Choroid plexus epithelial cell (primary cell): ENCODE data around the gene SIM1.

Source experiments
- DNase-seq: peaks from one replicate; pipeline ENCODE4 v3.0.0-alpha.2; 2010; ENCODE audit warnings: low read depth
- H3K4me3 ChIP-seq: 2 replicates; pipeline ENCODE4 v1.5.1; 2011; ENCODE audit warnings: low read depth, mild to moderate bottlenecking, control low read depth, low read length, moderate library complexity
- CTCF ChIP-seq: conservative IDR thresholded peaks from 2 replicates; pipeline ENCODE4 v1.5.1; 2011; ENCODE audit warnings: low read depth, mild to moderate bottlenecking, control low read depth, inconsistent platforms, low read length, moderate library complexity

The SIM1 gene

DNA sequence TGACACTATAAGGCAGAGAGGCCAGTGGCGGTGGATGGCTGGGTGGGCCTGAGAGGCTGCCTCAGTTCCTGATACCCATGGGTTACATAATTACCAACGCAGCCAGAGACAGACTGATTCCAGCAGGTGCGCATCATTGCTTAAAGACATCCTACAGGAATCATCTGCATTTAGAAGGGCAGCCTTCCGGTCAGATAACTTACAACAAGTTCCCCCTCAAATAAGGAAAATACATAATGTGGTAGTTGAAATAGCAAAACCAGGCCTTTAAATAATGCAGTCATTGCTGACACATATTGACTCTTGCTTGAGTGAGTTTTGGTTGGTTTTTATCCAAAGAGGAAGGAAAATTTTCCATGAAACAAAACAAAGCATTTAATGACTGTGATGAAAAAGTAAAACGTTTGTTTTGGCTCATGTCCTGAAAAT, 81.9 kb downstream of the SIM1 start:
- no peak overlapping the region for H3K4me3 ChIP-seq
- no peak for DNase-seq
- TF ChIP-seq CTCF, result no peak

DNA sequence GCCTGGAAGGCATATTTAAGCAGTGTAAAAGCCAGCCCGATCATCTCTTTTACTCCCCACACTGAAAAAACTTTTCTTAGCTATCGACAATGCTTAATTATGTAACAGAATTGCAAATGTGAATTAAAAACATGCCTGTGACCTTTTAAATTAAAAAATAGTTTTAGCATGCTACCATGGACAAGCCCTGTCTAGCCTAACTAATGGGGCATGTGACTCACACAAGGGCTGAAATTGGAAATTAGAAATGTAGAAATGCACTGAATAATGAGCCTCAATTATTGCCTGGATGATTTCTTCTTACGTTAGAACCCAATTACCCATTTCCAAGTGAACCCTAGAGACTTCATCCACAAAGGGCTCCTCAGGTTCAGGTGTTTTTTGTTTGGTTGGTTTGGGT, 82.7 kb downstream of the SIM1 start:
- TF ChIP-seq CTCF, result no peak
- DNase-seq, result no peak
- no peak overlapping the region for H3K4me3 ChIP-seq

- peak; percentile 16 for DNase-seq
- H3K4me3 ChIP-seq, result no peak overlapping the region
- no peak for TF ChIP-seq CTCF
These were observed 83.6 kb downstream of the SIM1 start for GRCh38 chr6:100381111-100381510.

DNA sequence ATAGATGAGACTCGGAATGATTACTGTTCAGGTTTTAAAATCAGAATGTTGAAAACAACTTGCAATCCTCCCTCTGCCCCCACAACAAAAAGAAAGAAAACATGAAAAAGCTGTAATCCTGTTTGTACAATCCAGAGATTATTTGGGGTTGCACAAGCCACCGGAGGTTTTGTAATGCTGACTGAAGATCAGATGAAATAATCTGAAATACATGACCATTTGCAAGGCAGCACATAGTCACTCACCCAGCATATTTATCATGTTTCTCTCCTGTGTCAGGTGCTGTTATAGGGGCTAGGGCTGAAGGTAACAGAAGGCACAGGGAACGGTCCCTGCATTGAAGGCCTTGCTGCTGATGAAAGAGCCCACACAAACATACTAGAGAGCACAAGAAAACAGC, 85.3 kb downstream of the SIM1 start:
- no peak for TF ChIP-seq CTCF
- no peak overlapping the region for H3K4me3 ChIP-seq
- DNase-seq, result peak; percentile 2

GRCh38 chr6:100378576-100378975, 86.1 kb downstream of the SIM1 start:
- H3K4me3 ChIP-seq, result no peak overlapping the region
- no peak for DNase-seq
- TF ChIP-seq CTCF, result no peak

GRCh38 chr6:100376103-100376502, 88.6 kb downstream of the SIM1 start:
- no peak overlapping the region for H3K4me3 ChIP-seq
- TF ChIP-seq CTCF, result no peak
- no peak for DNase-seq

- TF ChIP-seq CTCF, result no peak
- no peak overlapping the region for H3K4me3 ChIP-seq
These were observed 92.2 kb downstream of the SIM1 start for GRCh38 chr6:100372326-100373091.

More at GRCh38 chr6:100372326-100373091, 92.2 kb downstream of the SIM1 start:
- DNase-seq, result no peak
